ENCODE data around the gene BCAR1. TPM values are rescaled to one million over a fixed set of nuclear protein-coding genes. Genes with fewer than 3 reads are reported as not detected.

BCAR1 gene
- total RNA-seq, 1 experiment from 2014 or later = 95.6 TPM

DNA sequence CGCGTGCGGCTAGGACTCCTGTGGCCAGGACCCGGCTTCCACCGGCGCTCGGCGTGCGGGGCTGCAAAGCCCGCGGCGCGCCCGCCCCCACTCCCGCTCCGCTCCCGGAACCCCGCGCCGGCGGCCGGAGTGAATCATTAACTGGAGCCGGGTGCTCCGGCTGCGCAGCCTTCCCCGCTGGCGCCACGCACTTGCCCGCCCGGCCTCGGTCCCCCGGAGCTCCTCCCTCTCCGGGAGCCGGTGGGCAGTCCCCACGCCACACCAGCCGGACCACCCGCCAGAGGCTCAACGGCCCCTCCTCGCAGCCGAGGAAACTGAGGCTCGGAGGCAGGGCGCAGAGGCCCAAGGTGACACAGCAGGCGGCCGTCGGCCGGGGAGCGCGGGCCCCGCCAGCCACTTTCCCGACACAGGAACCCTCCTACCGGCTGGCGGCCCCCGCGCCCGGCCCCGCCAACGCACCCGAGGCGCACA is 580 bp downstream of the BCAR1 start (continued):
- TF ChIP-seq, protein P1, sequence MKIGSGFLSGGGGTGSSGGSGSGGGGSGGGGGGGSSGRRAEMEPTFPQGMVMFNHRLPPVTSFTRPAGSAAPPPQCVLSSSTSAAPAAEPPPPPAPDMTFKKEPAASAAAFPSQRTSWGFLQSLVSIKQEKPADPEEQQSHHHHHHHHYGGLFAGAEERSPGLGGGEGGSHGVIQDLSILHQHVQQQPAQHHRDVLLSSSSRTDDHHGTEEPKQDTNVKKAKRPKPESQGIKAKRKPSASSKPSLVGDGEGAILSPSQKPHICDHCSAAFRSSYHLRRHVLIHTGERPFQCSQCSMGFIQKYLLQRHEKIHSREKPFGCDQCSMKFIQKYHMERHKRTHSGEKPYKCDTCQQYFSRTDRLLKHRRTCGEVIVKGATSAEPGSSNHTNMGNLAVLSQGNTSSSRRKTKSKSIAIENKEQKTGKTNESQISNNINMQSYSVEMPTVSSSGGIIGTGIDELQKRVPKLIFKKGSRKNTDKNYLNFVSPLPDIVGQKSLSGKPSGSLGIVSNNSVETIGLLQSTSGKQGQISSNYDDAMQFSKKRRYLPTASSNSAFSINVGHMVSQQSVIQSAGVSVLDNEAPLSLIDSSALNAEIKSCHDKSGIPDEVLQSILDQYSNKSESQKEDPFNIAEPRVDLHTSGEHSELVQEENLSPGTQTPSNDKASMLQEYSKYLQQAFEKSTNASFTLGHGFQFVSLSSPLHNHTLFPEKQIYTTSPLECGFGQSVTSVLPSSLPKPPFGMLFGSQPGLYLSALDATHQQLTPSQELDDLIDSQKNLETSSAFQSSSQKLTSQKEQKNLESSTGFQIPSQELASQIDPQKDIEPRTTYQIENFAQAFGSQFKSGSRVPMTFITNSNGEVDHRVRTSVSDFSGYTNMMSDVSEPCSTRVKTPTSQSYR (CRISPR knock-in tag; IDR thresholded peaks at IDR 0.05) = no peak
- TF ChIP-seq ESRRA (CRISPR knock-in tag; IDR thresholded peaks at IDR 0.05; ENCODE audit: borderline replicate concordance) (no peak), ELF4 (CRISPR knock-in tag; IDR thresholded peaks at IDR 0.05; ENCODE audit: low read depth) (no peak), SMAD3 (CRISPR knock-in tag; IDR thresholded peaks at IDR 0.05; ENCODE audit: borderline replicate concordance) (no peak), GABPB1 (CRISPR knock-in tag; IDR thresholded peaks at IDR 0.05) (0 out of 2 replicates have a peak, but pooled peaks have one; percentile 41)
- TF ChIP-seq, protein P2, sequence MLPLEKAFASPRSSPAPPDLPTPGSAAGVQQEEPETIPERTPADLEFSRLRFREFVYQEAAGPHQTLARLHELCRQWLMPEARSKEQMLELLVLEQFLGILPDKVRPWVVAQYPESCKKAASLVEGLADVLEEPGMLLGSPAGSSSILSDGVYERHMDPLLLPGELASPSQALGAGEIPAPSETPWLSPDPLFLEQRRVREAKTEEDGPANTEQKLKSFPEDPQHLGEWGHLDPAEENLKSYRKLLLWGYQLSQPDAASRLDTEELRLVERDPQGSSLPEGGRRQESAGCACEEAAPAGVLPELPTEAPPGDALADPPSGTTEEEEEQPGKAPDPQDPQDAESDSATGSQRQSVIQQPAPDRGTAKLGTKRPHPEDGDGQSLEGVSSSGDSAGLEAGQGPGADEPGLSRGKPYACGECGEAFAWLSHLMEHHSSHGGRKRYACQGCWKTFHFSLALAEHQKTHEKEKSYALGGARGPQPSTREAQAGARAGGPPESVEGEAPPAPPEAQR (CRISPR knock-in tag; IDR thresholded peaks at IDR 0.05) = no peak
- TF ChIP-seq, protein P3, sequence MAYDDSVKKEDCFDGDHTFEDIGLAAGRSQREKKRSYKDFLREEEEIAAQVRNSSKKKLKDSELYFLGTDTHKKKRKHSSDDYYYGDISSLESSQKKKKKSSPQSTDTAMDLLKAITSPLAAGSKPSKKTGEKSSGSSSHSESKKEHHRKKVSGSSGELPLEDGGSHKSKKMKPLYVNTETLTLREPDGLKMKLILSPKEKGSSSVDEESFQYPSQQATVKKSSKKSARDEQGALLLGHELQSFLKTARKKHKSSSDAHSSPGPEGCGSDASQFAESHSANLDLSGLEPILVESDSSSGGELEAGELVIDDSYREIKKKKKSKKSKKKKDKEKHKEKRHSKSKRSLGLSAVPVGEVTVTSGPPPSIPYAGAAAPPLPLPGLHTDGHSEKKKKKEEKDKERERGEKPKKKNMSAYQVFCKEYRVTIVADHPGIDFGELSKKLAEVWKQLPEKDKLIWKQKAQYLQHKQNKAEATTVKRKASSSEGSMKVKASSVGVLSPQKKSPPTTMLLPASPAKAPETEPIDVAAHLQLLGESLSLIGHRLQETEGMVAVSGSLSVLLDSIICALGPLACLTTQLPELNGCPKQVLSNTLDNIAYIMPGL (CRISPR knock-in tag; IDR thresholded peaks at IDR 0.05) = peak; percentile 40; the same call in 1 of the 2 replicates

DNA sequence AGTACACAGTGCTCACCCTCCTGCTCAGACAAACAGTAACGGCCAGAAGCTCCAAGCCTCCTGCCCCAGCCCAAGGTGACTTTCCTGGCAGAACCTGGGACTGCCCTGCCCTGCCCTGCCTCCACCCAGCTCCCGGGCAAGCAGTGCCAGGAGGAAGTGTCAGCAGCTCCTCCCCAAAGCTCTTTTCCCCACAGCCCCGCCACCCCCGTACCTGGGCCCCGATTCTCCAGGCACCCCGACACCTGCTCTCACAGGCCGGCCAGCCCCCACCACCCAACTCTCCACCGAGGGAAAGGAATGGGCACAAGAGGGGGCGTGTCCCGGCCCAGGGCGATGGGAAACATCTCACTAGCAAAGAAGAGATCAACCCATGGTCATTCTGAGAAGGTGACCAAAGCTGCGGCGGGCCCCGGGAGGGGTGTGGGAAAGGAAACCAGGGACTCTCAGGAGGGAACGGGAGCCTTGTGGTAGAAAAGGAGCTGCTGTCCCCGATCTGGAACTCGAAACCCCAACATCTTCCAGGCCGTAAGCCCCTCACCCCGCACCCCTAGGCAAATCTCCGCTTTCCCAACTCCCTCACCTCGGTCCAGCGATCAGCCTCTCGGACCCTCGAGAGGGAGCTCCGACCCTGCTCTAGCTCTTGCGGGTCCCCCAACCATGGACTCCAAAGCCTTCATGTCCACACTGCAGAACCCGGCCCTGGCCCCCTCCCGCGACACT is 1.2 kb downstream of the BCAR1 start:
- Mint-ChIP-seq H3K4me3 (peak overlapping the region; percentile 79), H3K4me1 (peaks cover 80% of the 10 kb centered on the region), H3K36me3 (no peaks in the 10 kb centered on the region), H3K27ac (no peak overlapping the region), H3K9me3 (no peaks in the 10 kb centered on the region), H3K27me3 (ENCODE audit: low read depth) (no peaks in the 10 kb centered on the region)
- TF ChIP-seq, protein P4, sequence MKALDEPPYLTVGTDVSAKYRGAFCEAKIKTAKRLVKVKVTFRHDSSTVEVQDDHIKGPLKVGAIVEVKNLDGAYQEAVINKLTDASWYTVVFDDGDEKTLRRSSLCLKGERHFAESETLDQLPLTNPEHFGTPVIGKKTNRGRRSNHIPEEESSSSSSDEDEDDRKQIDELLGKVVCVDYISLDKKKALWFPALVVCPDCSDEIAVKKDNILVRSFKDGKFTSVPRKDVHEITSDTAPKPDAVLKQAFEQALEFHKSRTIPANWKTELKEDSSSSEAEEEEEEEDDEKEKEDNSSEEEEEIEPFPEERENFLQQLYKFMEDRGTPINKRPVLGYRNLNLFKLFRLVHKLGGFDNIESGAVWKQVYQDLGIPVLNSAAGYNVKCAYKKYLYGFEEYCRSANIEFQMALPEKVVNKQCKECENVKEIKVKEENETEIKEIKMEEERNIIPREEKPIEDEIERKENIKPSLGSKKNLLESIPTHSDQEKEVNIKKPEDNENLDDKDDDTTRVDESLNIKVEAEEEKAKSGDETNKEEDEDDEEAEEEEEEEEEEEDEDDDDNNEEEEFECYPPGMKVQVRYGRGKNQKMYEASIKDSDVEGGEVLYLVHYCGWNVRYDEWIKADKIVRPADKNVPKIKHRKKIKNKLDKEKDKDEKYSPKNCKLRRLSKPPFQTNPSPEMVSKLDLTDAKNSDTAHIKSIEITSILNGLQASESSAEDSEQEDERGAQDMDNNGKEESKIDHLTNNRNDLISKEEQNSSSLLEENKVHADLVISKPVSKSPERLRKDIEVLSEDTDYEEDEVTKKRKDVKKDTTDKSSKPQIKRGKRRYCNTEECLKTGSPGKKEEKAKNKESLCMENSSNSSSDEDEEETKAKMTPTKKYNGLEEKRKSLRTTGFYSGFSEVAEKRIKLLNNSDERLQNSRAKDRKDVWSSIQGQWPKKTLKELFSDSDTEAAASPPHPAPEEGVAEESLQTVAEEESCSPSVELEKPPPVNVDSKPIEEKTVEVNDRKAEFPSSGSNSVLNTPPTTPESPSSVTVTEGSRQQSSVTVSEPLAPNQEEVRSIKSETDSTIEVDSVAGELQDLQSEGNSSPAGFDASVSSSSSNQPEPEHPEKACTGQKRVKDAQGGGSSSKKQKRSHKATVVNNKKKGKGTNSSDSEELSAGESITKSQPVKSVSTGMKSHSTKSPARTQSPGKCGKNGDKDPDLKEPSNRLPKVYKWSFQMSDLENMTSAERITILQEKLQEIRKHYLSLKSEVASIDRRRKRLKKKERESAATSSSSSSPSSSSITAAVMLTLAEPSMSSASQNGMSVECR (CRISPR knock-in tag; IDR thresholded peaks at IDR 0.05; ENCODE audit: borderline replicate concordance) = peak; percentile 6; the same call in 1 of the 2 replicates
- TF ChIP-seq, protein P5, sequence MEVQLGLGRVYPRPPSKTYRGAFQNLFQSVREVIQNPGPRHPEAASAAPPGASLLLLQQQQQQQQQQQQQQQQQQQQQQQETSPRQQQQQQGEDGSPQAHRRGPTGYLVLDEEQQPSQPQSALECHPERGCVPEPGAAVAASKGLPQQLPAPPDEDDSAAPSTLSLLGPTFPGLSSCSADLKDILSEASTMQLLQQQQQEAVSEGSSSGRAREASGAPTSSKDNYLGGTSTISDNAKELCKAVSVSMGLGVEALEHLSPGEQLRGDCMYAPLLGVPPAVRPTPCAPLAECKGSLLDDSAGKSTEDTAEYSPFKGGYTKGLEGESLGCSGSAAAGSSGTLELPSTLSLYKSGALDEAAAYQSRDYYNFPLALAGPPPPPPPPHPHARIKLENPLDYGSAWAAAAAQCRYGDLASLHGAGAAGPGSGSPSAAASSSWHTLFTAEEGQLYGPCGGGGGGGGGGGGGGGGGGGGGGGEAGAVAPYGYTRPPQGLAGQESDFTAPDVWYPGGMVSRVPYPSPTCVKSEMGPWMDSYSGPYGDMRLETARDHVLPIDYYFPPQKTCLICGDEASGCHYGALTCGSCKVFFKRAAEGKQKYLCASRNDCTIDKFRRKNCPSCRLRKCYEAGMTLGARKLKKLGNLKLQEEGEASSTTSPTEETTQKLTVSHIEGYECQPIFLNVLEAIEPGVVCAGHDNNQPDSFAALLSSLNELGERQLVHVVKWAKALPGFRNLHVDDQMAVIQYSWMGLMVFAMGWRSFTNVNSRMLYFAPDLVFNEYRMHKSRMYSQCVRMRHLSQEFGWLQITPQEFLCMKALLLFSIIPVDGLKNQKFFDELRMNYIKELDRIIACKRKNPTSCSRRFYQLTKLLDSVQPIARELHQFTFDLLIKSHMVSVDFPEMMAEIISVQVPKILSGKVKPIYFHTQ (CRISPR knock-in tag; IDR thresholded peaks at IDR 0.05) = 0 out of 2 replicates have a peak, but pooled peaks have one; percentile 23
- TF ChIP-seq ATF1 (CRISPR knock-in tag; IDR thresholded peaks at IDR 0.05) = no peak
- no peak for TF ChIP-seq RELA (CRISPR knock-in tag; IDR thresholded peaks at IDR 0.05; ENCODE audit: borderline replicate concordance)
- DNase-seq (ENCODE audit: low spot score) = peak; percentile 46
- POLR2A ChIA-PET = interaction anchor here (0.7 to 2.1 kb wide), 7 partner anchors 10 to 127 kb away, joined by 3 to 13 read pairs (median 4); no protein-coding TSS in a partner anchor
- CTCF ChIA-PET = interaction anchor here (1.1 to 7.5 kb wide), 4 partner anchors 16 to 267 kb away, joined by 3 to 92 read pairs (median 4); no protein-coding TSS in a partner anchor
- no peak for ATAC-seq

Data from WTC11 (cell line).